ENCODE data around the gene ATP8A2. TPM values are rescaled to one million over a fixed set of nuclear protein-coding genes. Genes with fewer than 3 reads are reported as not detected.

The ATP8A2 gene
- total and polyA plus RNA-seq, 2 of the 4 experiments (the other 2 are of a cell fraction): 0.02 to 0.18 TPM

DNA sequence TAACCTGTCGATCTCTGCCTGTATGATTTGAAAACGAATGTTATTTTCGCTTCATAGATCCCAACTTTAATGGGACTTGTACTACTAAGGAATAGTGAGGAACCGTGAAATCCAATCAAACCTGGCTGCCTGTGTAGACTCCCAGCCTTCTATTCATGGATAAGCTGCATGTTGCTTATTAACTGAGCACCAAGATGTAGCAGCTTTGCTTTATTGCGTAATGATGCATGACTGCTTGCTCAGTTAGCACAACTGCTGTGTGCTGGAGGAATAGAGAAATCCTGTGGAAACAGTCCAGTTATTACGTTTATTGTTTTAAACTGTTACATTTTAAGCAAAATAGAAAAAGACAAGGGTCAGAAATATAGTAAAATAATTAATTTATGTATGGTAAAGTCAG lies 571.9 kb downstream of the ATP8A2 start:
- H2BK20ac ChIP-seq (ENCODE audit: low read depth, low read length): no peak overlapping the region
- no peak overlapping the region for H3K27ac ChIP-seq (ENCODE audit: insufficient read depth, low read length)
- H3K4ac ChIP-seq (ENCODE audit: low read depth, low read length): no peak overlapping the region
- CTCF ChIA-PET: no interaction called here
- intact Hi-C loops (cut with micrococcal nuclease): no loop called here
- BruUV-seq (replicated peaks): no TSS peak
- no peak overlapping the region for H2AFZ ChIP-seq (replicated peaks; ENCODE audit: low read length, poor library complexity)
- H2AK9ac ChIP-seq (replicated peaks; ENCODE audit: low read depth, low read length, poor library complexity): no peak overlapping the region
- ATAC-seq (ENCODE audit: low read depth) (no peak), DNase-seq (no peak)
- no peak overlapping the region for H3K14ac ChIP-seq (replicated peaks; ENCODE audit: low read depth, low read length)
- no peak overlapping the region for H2BK5ac ChIP-seq (ENCODE audit: low read depth, low read length, poor library complexity, severe bottlenecking)
- no peak overlapping the region for H4K8ac ChIP-seq (ENCODE audit: low read depth in 2 of 2, low read length in 2 of 2)
- no peak overlapping the region for H4K91ac ChIP-seq (ENCODE audit: insufficient read depth, low read depth, low read length)
- H3K9ac ChIP-seq (ENCODE audit: low read depth, low read length): no peak overlapping the region
- no peak overlapping the region for H3K18ac ChIP-seq (ENCODE audit: low read depth, low read length)
- TF ChIP-seq CEBPB (IDR thresholded peaks at IDR 0.05; ENCODE audit: low read depth, low read length): peak; percentile 85
- TF ChIP-seq CHD1 (IDR thresholded peaks at IDR 0.05; ENCODE audit: low read depth, low read length): no peak
- TF ChIP-seq NFE2L2 (IDR thresholded peaks at IDR 0.05; ENCODE audit: low read depth, low read length): no peak
- TF ChIP-seq RFX5 (IDR thresholded peaks at IDR 0.05; ENCODE audit: low read depth, low read length): no peak
- POLR2A ChIA-PET (ENCODE audit: unreplicated experiment): no interaction called here
- H3K23ac ChIP-seq (ENCODE audit: low read depth, low read length): no peak overlapping the region
- 85% methylated on average over 2 of the region's 6 CpGs; no CpG with 5 or more reads in 1 of the 2 experiments for WGBS, 2 experiments (ENCODE audit: extremely low coverage in 2 of 2, insufficient read length in 1 of 2)
- no peak overlapping the region for H2BK120ac ChIP-seq (ENCODE audit: low read depth, low read length)
- H3K27me3 ChIP-seq (ENCODE audit: control insufficient read depth, insufficient read depth, low read length): no peaks in the 10 kb centered on the region
- in situ Hi-C loops (cut with MboI; ENCODE audit: low sequenced_read_pairs): no loop called here
- no peaks in the 10 kb centered on the region for H3K79me1 ChIP-seq (ENCODE audit: low read depth in 1 of 2, low read length in 2 of 2)
- H2BK15ac ChIP-seq (ENCODE audit: low read depth, low read length): no peak overlapping the region
- H3K9me1 ChIP-seq (ENCODE audit: insufficient read depth, low read length): no peaks in the 10 kb centered on the region
- H3K36me3 ChIP-seq (ENCODE audit: control insufficient read depth, insufficient read depth, low read length): no peaks in the 10 kb centered on the region
- dilution Hi-C loops (cut with HindIII; ENCODE audit: low sequenced_read_pairs, unreplicated experiment): no loop called here
- H3K4me2 ChIP-seq (ENCODE audit: low read depth, low read length): no peak overlapping the region
- H3K4me1 ChIP-seq (ENCODE audit: control insufficient read depth, insufficient read depth, low read length): no peaks in the 10 kb centered on the region
- H4K20me1 ChIP-seq (ENCODE audit: insufficient read depth, low read length): no peaks in the 10 kb centered on the region
- peaks cover 2% of the 10 kb centered on the region for H3K9me3 ChIP-seq (ENCODE audit: control insufficient read depth, insufficient read depth, low read length)
- no peak overlapping the region for H3K56ac ChIP-seq (ENCODE audit: extremely low read depth, insufficient read depth, low read length)
- no peak overlapping the region for H2AK5ac ChIP-seq (ENCODE audit: low read depth, low read length)
- no peak overlapping the region for H3K4me3 ChIP-seq (ENCODE audit: insufficient read depth, low read depth, low read length)
- no peak overlapping the region for H4K5ac ChIP-seq (ENCODE audit: low read depth, low read length)
